ENCODE results near the gene DENND4A.

Gene DENND4A

DNA sequence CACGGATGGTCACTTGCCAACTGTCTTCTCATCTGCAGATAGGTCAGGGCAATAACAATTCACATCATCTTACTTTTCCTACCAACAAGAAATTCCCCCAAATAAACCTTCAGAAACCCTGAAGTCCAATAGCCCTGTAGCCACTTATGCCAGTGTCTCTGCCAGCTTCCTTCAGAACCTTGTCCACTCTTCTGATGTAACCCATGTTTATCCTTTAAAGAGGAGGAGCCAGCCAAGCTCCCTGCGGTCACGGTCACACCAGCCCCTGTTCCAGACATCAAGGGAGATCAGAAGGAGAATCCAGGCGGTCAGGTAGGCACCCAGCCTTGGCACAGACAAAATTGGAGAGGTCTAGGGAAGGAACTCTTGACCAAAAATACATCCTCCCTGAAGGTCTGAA, 146.7 kb downstream of the DENND4A start:
- no peak overlapping the region for H3K27ac ChIP-seq (ENCODE audit: low read length)
- DNase-seq = no peak
- no peak for ATAC-seq (ENCODE audit: insufficient read depth, low read depth)
- H3K79me2 ChIP-seq (ENCODE audit: insufficient read depth, low read length) = no peaks in the 10 kb centered on the region
- no peaks in the 10 kb centered on the region for H3K36me3 ChIP-seq (ENCODE audit: insufficient read depth, low read length)
- H3K9ac ChIP-seq (ENCODE audit: low read depth, low read length) = no peak overlapping the region
- H3K4me1 ChIP-seq (ENCODE audit: insufficient read depth, low read length) = no peaks in the 10 kb centered on the region
- no peaks in the 10 kb centered on the region for H4K20me1 ChIP-seq (ENCODE audit: insufficient read depth, low read length)
- no peaks in the 10 kb centered on the region for H3K9me3 ChIP-seq (ENCODE audit: insufficient read depth, low read length, severe bottlenecking)
- no peak overlapping the region for H3K4me3 ChIP-seq (ENCODE audit: low read depth in 1 of 2, low read length in 2 of 2)
- TF ChIP-seq CTCF (IDR thresholded peaks at IDR 0.05; ENCODE audit: borderline replicate concordance, extremely low read depth, low read length, poor library complexity, severe bottlenecking) (no peak), EZH2 (IDR thresholded peaks at IDR 0.05; ENCODE audit: borderline replicate concordance, low read depth, low read length, severe bottlenecking) (no peak)
- no peak overlapping the region for H3K4me2 ChIP-seq (ENCODE audit: insufficient read depth, low read length)
- no peaks in the 10 kb centered on the region for H3K27me3 ChIP-seq (ENCODE audit: insufficient read depth, low read length, poor library complexity)
- H2AFZ ChIP-seq (ENCODE audit: low read depth, low read length) = no peak overlapping the region

DNA sequence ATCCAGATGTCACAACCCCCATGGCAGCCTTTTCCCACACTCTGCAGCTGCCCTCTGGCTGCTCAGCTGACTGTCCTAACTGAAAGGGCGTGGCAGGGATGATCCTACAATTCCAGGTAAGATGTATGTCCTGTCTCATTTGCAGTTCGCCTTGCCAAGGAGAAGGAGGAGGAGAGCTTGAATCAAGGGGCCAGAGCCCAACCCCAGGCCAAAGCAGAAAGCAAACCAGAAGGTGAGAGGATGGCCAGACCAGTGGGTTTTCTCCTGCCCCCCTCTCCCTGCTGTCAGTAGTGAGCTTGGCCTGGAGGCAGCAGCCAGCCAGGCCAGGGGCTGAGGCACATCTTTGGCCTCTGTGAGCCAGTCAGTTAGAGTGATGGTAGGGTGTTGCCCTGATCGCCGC, 147.8 kb downstream of the DENND4A start:
- Histone ChIP-seq H3K4me2 (ENCODE audit: insufficient read depth, low read length) (no peak overlapping the region), H3K9ac (ENCODE audit: low read depth, low read length) (no peak overlapping the region), H3K4me3 (ENCODE audit: low read depth in 1 of 2, low read length in 2 of 2) (no peak overlapping the region), H3K9me3 (ENCODE audit: insufficient read depth, low read length, severe bottlenecking) (no peaks in the 10 kb centered on the region), H3K79me2 (ENCODE audit: insufficient read depth, low read length) (no peaks in the 10 kb centered on the region), H3K27ac (ENCODE audit: low read length) (no peak overlapping the region), H3K4me1 (ENCODE audit: insufficient read depth, low read length) (no peaks in the 10 kb centered on the region), H3K36me3 (ENCODE audit: insufficient read depth, low read length) (no peaks in the 10 kb centered on the region), H4K20me1 (ENCODE audit: insufficient read depth, low read length) (no peaks in the 10 kb centered on the region), H2AFZ (ENCODE audit: low read depth, low read length) (no peak overlapping the region), H3K27me3 (ENCODE audit: insufficient read depth, low read length, poor library complexity) (no peaks in the 10 kb centered on the region)
- DNase-seq (no peak), ATAC-seq (ENCODE audit: insufficient read depth, low read depth) (no peak)
- no peak for TF ChIP-seq EZH2 (IDR thresholded peaks at IDR 0.05; ENCODE audit: borderline replicate concordance, low read depth, low read length, severe bottlenecking)
- TF ChIP-seq CTCF (IDR thresholded peaks at IDR 0.05; ENCODE audit: borderline replicate concordance, extremely low read depth, low read length, poor library complexity, severe bottlenecking) = no peak

DNA sequence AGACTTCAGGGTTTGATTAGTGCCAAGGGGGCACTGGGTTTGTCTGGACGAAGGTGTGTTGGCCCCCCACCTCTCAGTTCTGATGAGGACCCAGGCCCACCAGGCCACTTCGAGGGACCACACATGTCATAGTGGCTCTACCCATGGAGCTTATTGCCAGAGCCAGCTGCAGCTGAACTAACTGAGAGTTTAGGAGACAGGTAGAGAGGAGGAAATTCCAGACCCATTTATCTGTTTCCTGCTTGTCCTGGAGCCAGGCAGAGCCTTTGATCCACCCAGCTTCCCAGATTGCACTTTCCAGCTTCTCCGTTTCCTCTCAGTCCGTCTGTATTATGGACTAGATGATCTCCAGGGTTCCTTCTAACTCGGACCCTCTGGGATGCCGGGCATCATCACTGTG, 149.5 kb downstream of the DENND4A start:
- DNase-seq (no peak), ATAC-seq (ENCODE audit: insufficient read depth, low read depth) (no peak)
- no peaks in the 10 kb centered on the region for H3K36me3 ChIP-seq (ENCODE audit: insufficient read depth, low read length)
- no peaks in the 10 kb centered on the region for H4K20me1 ChIP-seq (ENCODE audit: insufficient read depth, low read length)
- H2AFZ ChIP-seq (ENCODE audit: low read depth, low read length) = no peak overlapping the region
- no peaks in the 10 kb centered on the region for H3K27me3 ChIP-seq (ENCODE audit: insufficient read depth, low read length, poor library complexity)
- no peak overlapping the region for H3K27ac ChIP-seq (ENCODE audit: low read length)
- H3K4me3 ChIP-seq (ENCODE audit: low read depth in 1 of 2, low read length in 2 of 2) = no peak overlapping the region
- H3K9me3 ChIP-seq (ENCODE audit: insufficient read depth, low read length, severe bottlenecking) = no peaks in the 10 kb centered on the region
- no peak overlapping the region for H3K9ac ChIP-seq (ENCODE audit: low read depth, low read length)
- no peak overlapping the region for H3K4me2 ChIP-seq (ENCODE audit: insufficient read depth, low read length)
- no peak for TF ChIP-seq EZH2 (IDR thresholded peaks at IDR 0.05; ENCODE audit: borderline replicate concordance, low read depth, low read length, severe bottlenecking)
- no peak for TF ChIP-seq CTCF (IDR thresholded peaks at IDR 0.05; ENCODE audit: borderline replicate concordance, extremely low read depth, low read length, poor library complexity, severe bottlenecking)
- H3K4me1 ChIP-seq (ENCODE audit: insufficient read depth, low read length) = peaks cover 9% of the 10 kb centered on the region
- no peaks in the 10 kb centered on the region for H3K79me2 ChIP-seq (ENCODE audit: insufficient read depth, low read length)
